Measurements from ENCODE around the gene CBFA2T2. TPM values are rescaled to one million over a fixed set of nuclear protein-coding genes. Genes with fewer than 3 reads are reported as not detected.

CBFA2T2 gene
- polyA plus RNA-seq, 1 donor (not counting 4 experiments of a cell fraction or from before 2014, with no cell fraction given): 6.8 TPM

GRCh38 chr20:33684533-33685327 lies 194.8 kb downstream of the CBFA2T2 start:
- TF ChIP-seq EZH2 (IDR thresholded peaks at IDR 0.05; ENCODE audit: low read length) (no peak), CTCF (optimal IDR thresholded peaks at IDR 0.05 in 1 of 3, IDR thresholded peaks at IDR 0.05 in 1 of 3, conservative IDR thresholded peaks at IDR 0.05 in 1 of 3; ENCODE audit: extremely low read depth in 1 of 3, insufficient read depth in 2 of 3, low read length in 3 of 3) (no peak)
- peak overlapping the region; percentile 64 for H3K9ac ChIP-seq (ENCODE audit: control insufficient read depth, extremely low read depth, insufficient read depth, low read length)
- H3K36me3 ChIP-seq (ENCODE audit: control insufficient read depth in 2 of 2, extremely low read depth in 1 of 2, insufficient read depth in 2 of 2, low read length in 2 of 2): no peaks in the 10 kb centered on the region
- peak overlapping the region; percentile 72 for H2AFZ ChIP-seq (ENCODE audit: control insufficient read depth, low read length)
- H3K27ac ChIP-seq (ENCODE audit: control insufficient read depth, insufficient read depth, low read length): peak overlapping the region; percentile 38
- H3K4me3 ChIP-seq (ENCODE audit: control insufficient read depth in 2 of 3, extremely low read depth in 1 of 3, insufficient read depth in 2 of 3, low read depth in 1 of 3, low read length in 3 of 3): peak overlapping the region; percentile 27 to 84 (median 73)
- H3K79me2 ChIP-seq (ENCODE audit: control insufficient read depth, insufficient read depth, low read length): peaks cover 12% of the 10 kb centered on the region
- dilution Hi-C loops (cut with MboI; ENCODE audit: extremely low pct_ligation_motif_present, low sequenced_read_pairs): no loop called here
- H3K27me3 ChIP-seq (ENCODE audit: control insufficient read depth, extremely low read depth, insufficient read depth, low read length): no peaks in the 10 kb centered on the region
- DNase-seq (ENCODE audit: low read depth, low spot score): no peak
- no peaks in the 10 kb centered on the region for H3K9me1 ChIP-seq (ENCODE audit: control insufficient read depth, extremely low read depth, insufficient read depth, low read length)
- H3K9me3 ChIP-seq (ENCODE audit: control insufficient read depth, low read depth, low read length): no peaks in the 10 kb centered on the region
- peaks cover 13% of the 10 kb centered on the region for H3K4me1 ChIP-seq (ENCODE audit: control insufficient read depth, extremely low read depth, insufficient read depth, low read length)
- H4K20me1 ChIP-seq (ENCODE audit: control insufficient read depth, extremely low read depth, insufficient read depth, low read length): no peaks in the 10 kb centered on the region
- peak overlapping the region; percentile 95 for H3K4me2 ChIP-seq (ENCODE audit: control insufficient read depth, extremely low read depth, insufficient read depth, low read depth, low read length)
- no peak for FAIRE-seq

DNA sequence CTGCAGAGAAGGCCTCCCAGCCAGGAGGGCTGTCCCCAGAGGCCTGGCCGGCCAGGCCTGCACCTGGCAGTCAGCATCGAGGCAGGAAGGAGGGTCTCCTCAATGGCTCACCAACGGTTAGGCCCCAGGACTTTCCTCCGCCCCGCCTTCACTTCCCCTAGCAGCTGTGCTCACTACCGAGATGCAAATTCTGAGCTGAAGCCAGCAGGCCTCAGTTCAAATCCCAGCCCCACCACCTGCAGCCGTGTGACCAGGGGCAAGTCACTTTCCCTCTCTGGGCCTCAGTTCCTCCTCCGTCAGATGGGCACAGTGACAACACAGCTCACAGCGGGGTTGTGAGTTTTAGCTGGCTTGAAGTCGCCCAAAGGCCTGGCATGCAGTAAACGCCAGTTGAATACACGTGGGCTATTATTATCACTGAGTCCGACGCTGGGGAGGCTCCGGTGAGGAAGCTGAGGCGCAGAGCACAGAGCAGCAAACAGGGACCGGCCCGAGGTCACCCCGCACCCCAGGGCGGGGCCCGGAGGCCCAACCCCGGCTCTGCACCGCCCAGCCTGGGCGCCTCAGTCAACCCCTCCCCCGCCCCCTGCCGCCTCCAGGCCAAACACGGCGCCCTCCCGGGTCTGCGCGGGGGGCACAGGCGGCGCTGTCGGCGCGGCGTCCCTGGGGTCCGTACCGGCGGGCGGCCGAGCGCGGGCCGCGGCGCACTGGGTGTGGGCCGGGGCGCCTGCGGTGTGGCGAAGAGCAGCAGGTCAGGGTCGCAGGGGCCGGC lies 195.6 kb downstream of the CBFA2T2 start:
- Histone ChIP-seq H3K4me1 (ENCODE audit: control insufficient read depth, extremely low read depth, insufficient read depth, low read length) (peaks cover 13% of the 10 kb centered on the region), H3K27ac (ENCODE audit: control insufficient read depth, insufficient read depth, low read length) (peak overlapping the region; percentile 38)
- no peak for TF ChIP-seq EZH2 (IDR thresholded peaks at IDR 0.05; ENCODE audit: low read length)
- no peak for TF ChIP-seq CTCF (optimal IDR thresholded peaks at IDR 0.05 in 1 of 3, IDR thresholded peaks at IDR 0.05 in 1 of 3, conservative IDR thresholded peaks at IDR 0.05 in 1 of 3; ENCODE audit: extremely low read depth in 1 of 3, insufficient read depth in 2 of 3, low read length in 3 of 3)

More for the DNA sequence above, 195.6 kb downstream of the CBFA2T2 start:
- Histone ChIP-seq H3K4me2 (ENCODE audit: control insufficient read depth, extremely low read depth, insufficient read depth, low read depth, low read length) (peak overlapping the region; percentile 95), H3K4me3 (ENCODE audit: control insufficient read depth in 2 of 3, extremely low read depth in 1 of 3, insufficient read depth in 2 of 3, low read depth in 1 of 3, low read length in 3 of 3) (peak overlapping the region; percentile 27 to 84 (median 73)), H3K36me3 (ENCODE audit: control insufficient read depth in 2 of 2, extremely low read depth in 1 of 2, insufficient read depth in 2 of 2, low read length in 2 of 2) (no peaks in the 10 kb centered on the region), H3K9me3 (ENCODE audit: control insufficient read depth, low read depth, low read length) (no peaks in the 10 kb centered on the region), H3K9me1 (ENCODE audit: control insufficient read depth, extremely low read depth, insufficient read depth, low read length) (no peaks in the 10 kb centered on the region), H3K27me3 (ENCODE audit: control insufficient read depth, extremely low read depth, insufficient read depth, low read length) (no peaks in the 10 kb centered on the region), H4K20me1 (ENCODE audit: control insufficient read depth, extremely low read depth, insufficient read depth, low read length) (no peaks in the 10 kb centered on the region), H3K9ac (ENCODE audit: control insufficient read depth, extremely low read depth, insufficient read depth, low read length) (peak overlapping the region; percentile 64), H3K79me2 (ENCODE audit: control insufficient read depth, insufficient read depth, low read length) (peaks cover 12% of the 10 kb centered on the region), H2AFZ (ENCODE audit: control insufficient read depth, low read length) (peak overlapping the region; percentile 72)
- dilution Hi-C loops (cut with MboI; ENCODE audit: extremely low pct_ligation_motif_present, low sequenced_read_pairs): no loop called here
- DNase-seq (ENCODE audit: low read depth, low spot score) (no peak), FAIRE-seq (no peak)

Data from keratinocyte (primary cell).